Neural crest cell (in vitro differentiated cells): Measurements from ENCODE around the gene PEX5. TPM values are rescaled to one million over a fixed set of nuclear protein-coding genes. Genes with fewer than 3 reads are reported as not detected.

Experiments
- DNase-seq: peaks from one replicate; pipeline ENCODE4 v3.0.0; 2021; ENCODE audit warnings: low read depth, mixed read lengths, low spot score
- H3K27ac Mint-ChIP-seq: one replicate; pipeline ENCODE4 v1.8.0; 2021; ENCODE audit warnings: mild to moderate bottlenecking, mixed read lengths; ENCODE audit not compliant: unreplicated experiment
- H3K27me3 Mint-ChIP-seq: 2 replicates; pipeline ENCODE4 v1.8.0; 2021; ENCODE audit warnings: low read depth, mild to moderate bottlenecking, mixed read lengths
- H3K36me3 Mint-ChIP-seq: 2 replicates; pipeline ENCODE4 v1.8.0; 2021; ENCODE audit warnings: low read depth, mild to moderate bottlenecking, mixed read lengths
- H3K4me1 Mint-ChIP-seq: 2 replicates; pipeline ENCODE4 v1.8.0; 2021; ENCODE audit warnings: mixed read lengths
- H3K4me3 Mint-ChIP-seq: one replicate; pipeline ENCODE4 v1.8.0; 2021; ENCODE audit warnings: mild to moderate bottlenecking, mixed read lengths
- H3K9me3 Mint-ChIP-seq: 2 replicates; pipeline ENCODE4 v1.8.0; 2021; ENCODE audit warnings: mixed read lengths
- CTCF ChIP-seq: fragments of 200-600 bp; sonication (generic); conservative IDR thresholded peaks from 2 replicates; pipeline ENCODE4 v1.5.0; 2021; ENCODE audit warnings: antibody characterized with exemption, mild to moderate bottlenecking
- total RNA-seq: library from RNA; stranded (reverse); gene quantifications from 2 replicates; pipeline ENCODE4 v1.2.1, GENCODE V29; 2021

PEX5 gene
- total RNA-seq, 1 donor from 2014 or later, result 42.2 TPM

DNA sequence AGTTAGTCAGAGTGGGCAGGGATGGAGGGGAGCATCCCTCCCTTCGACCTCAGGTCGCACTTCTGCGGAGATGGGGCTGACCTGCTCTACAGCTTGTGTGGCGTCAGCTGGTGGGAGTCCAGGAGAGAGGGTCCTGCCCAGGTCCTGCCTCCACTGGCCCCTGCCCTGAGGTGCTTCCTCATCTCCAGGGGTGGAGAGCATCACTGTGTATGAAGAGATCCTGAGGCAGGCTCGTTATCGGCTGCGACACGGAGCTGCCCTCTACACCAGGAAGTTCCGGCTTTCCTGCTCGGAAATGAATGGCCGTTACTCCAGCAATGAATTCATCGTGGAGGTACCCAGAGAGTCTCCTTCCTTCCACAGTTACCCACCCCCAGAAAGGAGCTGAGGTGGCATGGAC lies 39.1 kb upstream of the PEX5 start:
- TF ChIP-seq CTCF, result no peak
- no peaks in the 10 kb centered on the region for H3K27me3 Mint-ChIP-seq

GRCh38 chr12:7150841-7151240 lies 38.6 kb upstream of the PEX5 start:
- TF ChIP-seq CTCF, result no peak
- Mint-ChIP-seq H3K27me3 (no peaks in the 10 kb centered on the region), H3K4me1 (no peaks in the 10 kb centered on the region), H3K36me3 (peaks cover 4% of the 10 kb centered on the region), H3K4me3 (no peak overlapping the region), H3K27ac (no peak overlapping the region), H3K9me3 (no peaks in the 10 kb centered on the region)
- DNase-seq, result no peak

More for the DNA sequence above, 39.1 kb upstream of the PEX5 start:
- H3K36me3 Mint-ChIP-seq, result peaks cover 4% of the 10 kb centered on the region
- no peaks in the 10 kb centered on the region for H3K9me3 Mint-ChIP-seq
- no peak overlapping the region for H3K4me3 Mint-ChIP-seq
- no peak for DNase-seq
- no peak overlapping the region for H3K27ac Mint-ChIP-seq
- H3K4me1 Mint-ChIP-seq, result no peaks in the 10 kb centered on the region

GRCh38 chr12:7151532-7151931 lies 38.0 kb upstream of the PEX5 start:
- no peak overlapping the region for H3K4me3 Mint-ChIP-seq
- no peak for DNase-seq

GRCh38 chr12:7152818-7153217 lies 36.7 kb upstream of the PEX5 start:
- TF ChIP-seq CTCF, result no peak
- no peaks in the 10 kb centered on the region for H3K27me3 Mint-ChIP-seq
- no peak for DNase-seq
- H3K4me1 Mint-ChIP-seq, result no peaks in the 10 kb centered on the region
- no peaks in the 10 kb centered on the region for H3K9me3 Mint-ChIP-seq
- no peak overlapping the region for H3K4me3 Mint-ChIP-seq
- H3K36me3 Mint-ChIP-seq, result peaks cover 4% of the 10 kb centered on the region
- no peak overlapping the region for H3K27ac Mint-ChIP-seq

More at GRCh38 chr12:7151532-7151931, 38.0 kb upstream of the PEX5 start:
- TF ChIP-seq CTCF, result no peak
- H3K9me3 Mint-ChIP-seq, result no peaks in the 10 kb centered on the region
- no peak overlapping the region for H3K27ac Mint-ChIP-seq
- H3K36me3 Mint-ChIP-seq, result peaks cover 4% of the 10 kb centered on the region
- H3K4me1 Mint-ChIP-seq, result no peaks in the 10 kb centered on the region
- H3K27me3 Mint-ChIP-seq, result no peaks in the 10 kb centered on the region

DNA sequence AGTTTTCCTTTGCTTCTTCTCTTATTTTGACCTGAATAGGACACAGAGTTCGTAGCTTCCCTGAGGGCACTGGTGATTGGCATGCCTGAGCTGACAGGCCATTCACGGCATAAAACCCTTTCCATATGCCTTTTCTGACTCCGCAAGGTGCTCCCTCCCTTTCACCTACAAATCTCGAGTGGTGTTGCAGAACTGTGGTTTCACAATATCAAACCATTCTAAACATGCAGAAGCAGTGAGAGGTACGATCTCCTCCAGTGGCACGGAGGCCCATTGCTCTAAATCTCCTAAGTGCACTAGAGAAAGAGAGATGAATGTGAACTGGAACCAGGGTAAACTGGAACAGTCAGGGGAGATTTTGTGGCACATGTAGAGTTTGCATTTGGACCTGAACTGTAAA lies 35.4 kb upstream of the PEX5 start:
- DNase-seq, result no peak
- H3K36me3 Mint-ChIP-seq, result peaks cover 2% of the 10 kb centered on the region
- H3K27ac Mint-ChIP-seq, result no peak overlapping the region
- H3K9me3 Mint-ChIP-seq, result no peaks in the 10 kb centered on the region
- no peaks in the 10 kb centered on the region for H3K4me1 Mint-ChIP-seq
- no peak for TF ChIP-seq CTCF
- H3K4me3 Mint-ChIP-seq, result no peak overlapping the region
- no peaks in the 10 kb centered on the region for H3K27me3 Mint-ChIP-seq

- H3K27ac Mint-ChIP-seq, result no peak overlapping the region
- peaks cover 2% of the 10 kb centered on the region for H3K36me3 Mint-ChIP-seq
- DNase-seq, result no peak
- no peak overlapping the region for H3K4me3 Mint-ChIP-seq
- no peak for TF ChIP-seq CTCF
- H3K9me3 Mint-ChIP-seq, result no peaks in the 10 kb centered on the region
- no peaks in the 10 kb centered on the region for H3K4me1 Mint-ChIP-seq
- no peaks in the 10 kb centered on the region for H3K27me3 Mint-ChIP-seq
These were observed 34.5 kb upstream of the PEX5 start for GRCh38 chr12:7154901-7155470.
